GM21619 (cell line): ENCODE data around the gene KAZN.
"Not testable (repeated sequence)": the region's sequence is repeated elsewhere in the genome, so short reads cannot be mapped to it uniquely, and the experiment has no call there.

Experiments used
- ATAC-seq: cut with Tn5 transposase; IDR thresholded peaks from one replicate; pipeline ENCODE4 v1.9.1; 2021; ENCODE audit not compliant: unreplicated experiment

KAZN gene

GRCh38 chr1:15039017-15039648 is 440.6 kb downstream of the KAZN start:
- ATAC-seq: no peak

- ATAC-seq: no peak
These were observed 441.4 kb downstream of the KAZN start for GRCh38 chr1:15039901-15040300.

- ATAC-seq: not testable (repeated sequence)
These were observed 442.2 kb downstream of the KAZN start for GRCh38 chr1:15040685-15041084.

GRCh38 chr1:15042866-15043265 is 444.4 kb downstream of the KAZN start:
- no peak for ATAC-seq

- no peak for ATAC-seq
These were observed 445.4 kb downstream of the KAZN start for GRCh38 chr1:15043934-15044333.

- no peak for ATAC-seq
These were observed 446.6 kb downstream of the KAZN start for GRCh38 chr1:15045123-15045522.

- no peak for ATAC-seq
These were observed 448.1 kb downstream of the KAZN start for GRCh38 chr1:15046487-15047165.

GRCh38 chr1:15047237-15047636 is 448.8 kb downstream of the KAZN start:
- ATAC-seq: no peak

GRCh38 chr1:15048437-15048980 is 450.0 kb downstream of the KAZN start:
- ATAC-seq: no peak

GRCh38 chr1:15049067-15049466 is 450.6 kb downstream of the KAZN start:
- no peak for ATAC-seq

- no peak for ATAC-seq
These were observed 453.5 kb downstream of the KAZN start for GRCh38 chr1:15051882-15052528.

GRCh38 chr1:15053153-15053552 is 454.7 kb downstream of the KAZN start:
- no peak for ATAC-seq

- no peak for ATAC-seq
These were observed 457.4 kb downstream of the KAZN start for GRCh38 chr1:15055736-15056415.

GRCh38 chr1:15056515-15057285 is 458.2 kb downstream of the KAZN start:
- ATAC-seq: no peak

- ATAC-seq: no peak
These were observed 459.3 kb downstream of the KAZN start for GRCh38 chr1:15057834-15058233.

- no peak for ATAC-seq
These were observed 459.8 kb downstream of the KAZN start for GRCh38 chr1:15058261-15058660.

- no peak for ATAC-seq
These were observed 461.6 kb downstream of the KAZN start for GRCh38 chr1:15060104-15060503.

- ATAC-seq: no peak
These were observed 464.1 kb downstream of the KAZN start for GRCh38 chr1:15062479-15063099.

- no peak for ATAC-seq
These were observed 464.9 kb downstream of the KAZN start for GRCh38 chr1:15063346-15063745.

- no peak for ATAC-seq
These were observed 465.3 kb downstream of the KAZN start for GRCh38 chr1:15063783-15064182.
